NB4 (cell line): ENCODE results near the gene GALNTL6.

ENCODE experiments used
- DNase-seq: peaks from one replicate; pipeline ENCODE4 v3.0.0; 2010; ENCODE audit warnings: low read depth
- H3K4me3 ChIP-seq: one replicate; pipeline ENCODE4 v1.5.1; 2011; ENCODE audit warnings: mild to moderate bottlenecking, low read depth, low read length, moderate library complexity
- MYC ChIP-seq: IDR thresholded peaks from 2 replicates; pipeline ENCODE4 v1.6.1; 2011; ENCODE audit warnings: low read depth, low read length
- POLR2A ChIP-seq: IDR thresholded peaks from 2 replicates; pipeline ENCODE4 v1.6.1; 2011; ENCODE audit warnings: mild to moderate bottlenecking; ENCODE audit not compliant: insufficient read length; ENCODE audit errors: extremely low read depth
- TF ChIP-seq, protein P1 (sequence below): IDR thresholded peaks from 2 replicates; pipeline ENCODE4 v1.6.1; 2011; ENCODE audit warnings: low read depth, low read length
- TF ChIP-seq, protein P2 (sequence below): IDR thresholded peaks from one replicate; pipeline ENCODE4 v1.5.1; 2012; ENCODE audit warnings: low read depth, low read length

Gene GALNTL6

DNA sequence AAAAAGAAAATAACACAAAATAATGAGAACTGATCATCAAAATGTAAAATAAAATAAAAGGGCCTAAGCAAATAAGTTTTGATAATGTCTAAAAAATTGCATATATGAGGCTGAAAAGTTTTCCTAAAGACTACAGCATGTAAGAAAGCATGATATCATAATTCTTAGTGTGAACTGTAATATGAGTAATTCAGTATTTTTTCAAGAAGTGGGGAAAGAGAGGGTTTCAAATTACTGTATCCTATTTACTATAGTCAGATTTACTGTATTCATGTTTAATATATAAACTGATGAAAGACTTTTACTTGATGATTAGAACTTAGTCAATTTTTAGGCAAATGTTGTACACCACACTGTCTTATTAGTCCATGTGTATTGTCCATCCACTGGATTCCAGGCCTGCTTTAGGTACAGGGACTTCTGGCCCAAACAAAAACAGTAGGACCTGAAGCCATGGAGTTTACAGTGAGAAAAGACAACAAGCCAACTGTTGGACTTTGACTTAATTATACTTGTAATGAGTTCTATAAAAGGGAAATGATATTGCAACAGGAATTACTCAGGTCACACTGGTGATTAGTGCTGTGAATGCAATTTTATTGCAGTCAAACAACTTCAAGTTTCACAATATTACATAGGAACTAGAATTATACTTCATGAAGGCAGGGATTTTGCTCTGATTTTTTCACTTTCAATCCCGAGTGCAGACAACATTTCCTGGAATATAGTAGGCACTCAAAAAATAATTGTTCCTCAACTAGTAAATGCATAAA is 837.7 kb downstream of the GALNTL6 start:
- DNase-seq, result no peak
- TF ChIP-seq MYC (no peak), POLR2A (no peak)
- TF ChIP-seq, protein P1, sequence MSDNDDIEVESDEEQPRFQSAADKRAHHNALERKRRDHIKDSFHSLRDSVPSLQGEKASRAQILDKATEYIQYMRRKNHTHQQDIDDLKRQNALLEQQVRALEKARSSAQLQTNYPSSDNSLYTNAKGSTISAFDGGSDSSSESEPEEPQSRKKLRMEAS, result no peak
- TF ChIP-seq, protein P2, sequence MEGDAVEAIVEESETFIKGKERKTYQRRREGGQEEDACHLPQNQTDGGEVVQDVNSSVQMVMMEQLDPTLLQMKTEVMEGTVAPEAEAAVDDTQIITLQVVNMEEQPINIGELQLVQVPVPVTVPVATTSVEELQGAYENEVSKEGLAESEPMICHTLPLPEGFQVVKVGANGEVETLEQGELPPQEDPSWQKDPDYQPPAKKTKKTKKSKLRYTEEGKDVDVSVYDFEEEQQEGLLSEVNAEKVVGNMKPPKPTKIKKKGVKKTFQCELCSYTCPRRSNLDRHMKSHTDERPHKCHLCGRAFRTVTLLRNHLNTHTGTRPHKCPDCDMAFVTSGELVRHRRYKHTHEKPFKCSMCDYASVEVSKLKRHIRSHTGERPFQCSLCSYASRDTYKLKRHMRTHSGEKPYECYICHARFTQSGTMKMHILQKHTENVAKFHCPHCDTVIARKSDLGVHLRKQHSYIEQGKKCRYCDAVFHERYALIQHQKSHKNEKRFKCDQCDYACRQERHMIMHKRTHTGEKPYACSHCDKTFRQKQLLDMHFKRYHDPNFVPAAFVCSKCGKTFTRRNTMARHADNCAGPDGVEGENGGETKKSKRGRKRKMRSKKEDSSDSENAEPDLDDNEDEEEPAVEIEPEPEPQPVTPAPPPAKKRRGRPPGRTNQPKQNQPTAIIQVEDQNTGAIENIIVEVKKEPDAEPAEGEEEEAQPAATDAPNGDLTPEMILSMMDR, result no peak
- H3K4me3 ChIP-seq, result no peak overlapping the region

DNA sequence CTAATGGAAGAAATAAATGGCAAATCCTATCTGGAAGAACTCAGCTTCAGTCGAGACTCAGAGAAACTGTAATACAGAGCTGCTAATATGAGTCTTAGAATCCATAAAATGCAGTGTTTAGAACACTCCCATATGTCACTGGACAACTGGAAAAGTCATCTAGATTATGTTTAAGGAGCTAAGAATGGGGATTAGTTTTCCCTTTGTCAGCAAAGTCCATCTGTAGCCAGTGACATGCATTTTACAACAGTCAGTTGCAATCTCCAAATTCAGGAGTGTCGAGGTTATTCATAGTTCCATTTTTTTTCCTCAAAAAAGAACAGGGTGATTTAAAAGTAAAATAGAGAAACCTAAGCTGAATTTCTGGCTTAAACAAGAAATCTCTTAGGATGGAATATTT is 838.8 kb downstream of the GALNTL6 start:
- no peak for DNase-seq
- no peak overlapping the region for H3K4me3 ChIP-seq
- TF ChIP-seq, protein P1, result no peak
- TF ChIP-seq MYC, result no peak
- TF ChIP-seq POLR2A, result no peak
- TF ChIP-seq, protein P2, result no peak

DNA sequence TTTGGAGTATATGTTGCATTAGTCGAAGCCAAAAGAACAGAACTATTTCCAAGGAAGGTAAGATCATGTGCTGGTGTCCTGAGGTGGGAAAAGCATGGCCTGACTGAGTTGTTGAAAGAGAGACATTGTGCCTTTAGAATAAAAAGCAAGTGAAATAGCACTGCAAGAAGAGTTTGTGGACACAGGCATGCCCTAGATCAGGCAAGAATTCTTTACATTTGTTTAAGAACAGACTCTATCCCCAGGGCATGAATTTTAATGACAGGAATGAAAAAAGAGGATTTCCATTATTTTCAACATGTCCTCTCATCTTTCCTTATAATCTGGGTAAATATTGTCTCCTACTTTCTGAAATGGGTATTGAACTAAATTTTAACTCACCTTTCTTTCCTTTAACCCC is 839.2 kb downstream of the GALNTL6 start:
- no peak for TF ChIP-seq MYC
- TF ChIP-seq, protein P2, result no peak
- TF ChIP-seq, protein P1, result no peak
- no peak for TF ChIP-seq POLR2A
- no peak for DNase-seq
- no peak overlapping the region for H3K4me3 ChIP-seq

DNA sequence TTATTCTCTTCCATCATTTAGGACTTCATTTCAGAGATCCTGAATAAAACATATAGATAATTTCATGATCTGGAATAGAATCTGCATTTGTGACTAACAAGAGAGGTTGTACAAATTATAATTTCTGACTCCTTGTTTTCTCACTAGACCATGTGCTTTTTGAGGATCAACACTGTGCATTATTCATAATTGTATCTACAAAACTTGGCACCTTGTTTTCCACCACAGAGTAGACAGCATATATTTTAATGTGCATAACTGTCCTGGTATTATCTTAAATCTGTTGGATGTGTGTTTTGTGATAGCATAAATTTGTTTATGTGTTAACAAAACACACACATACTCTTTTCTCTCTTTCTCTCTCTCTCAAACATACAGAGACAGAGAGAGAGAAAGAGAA is 840.5 kb downstream of the GALNTL6 start:
- TF ChIP-seq POLR2A (no peak), MYC (no peak)
- TF ChIP-seq, protein P1, result no peak
- TF ChIP-seq, protein P2, result no peak
- no peak overlapping the region for H3K4me3 ChIP-seq
- no peak for DNase-seq

DNA sequence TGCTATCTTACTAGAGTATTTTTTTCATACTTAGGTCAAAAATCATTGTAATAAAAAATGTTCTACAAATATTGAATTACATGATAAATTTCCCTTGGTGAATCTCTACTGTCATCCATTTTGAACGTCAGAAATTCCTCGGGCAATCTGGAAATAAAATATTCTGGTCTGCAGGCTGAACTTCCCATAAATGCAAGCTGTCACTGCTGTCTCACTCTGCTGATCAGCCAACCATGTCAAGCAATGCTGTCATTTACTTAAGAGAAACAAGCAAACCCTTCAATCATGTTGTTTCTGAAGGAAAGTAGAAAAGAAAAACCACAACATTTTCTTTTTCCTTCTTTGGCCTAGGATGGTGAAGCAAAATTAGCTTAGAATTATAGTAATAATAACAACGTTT is 841.3 kb downstream of the GALNTL6 start:
- TF ChIP-seq MYC (no peak), POLR2A (no peak)
- TF ChIP-seq, protein P2, result no peak
- TF ChIP-seq, protein P1, result no peak
- no peak overlapping the region for H3K4me3 ChIP-seq
- DNase-seq, result no peak
